Neural progenitor cell (in vitro differentiated cells): Measurements from ENCODE around the gene PEX10.

Experiments
- CTCF ChIP-seq: fragments of 200-600 bp; sonication (generic); IDR thresholded peaks from 2 replicates; pipeline ENCODE4 v1.5.1; 2017; ENCODE audit warnings: antibody characterized with exemption, mild to moderate bottlenecking
- EZH2 ChIP-seq: fragments of 200-600 bp; sonication (generic); IDR thresholded peaks from 2 replicates; pipeline ENCODE4 v1.6.1; 2017; ENCODE audit warnings: antibody characterized with exemption, mild to moderate bottlenecking, moderate library complexity
- EZH2phosphoT487 ChIP-seq: fragments of 200-600 bp; sonication (generic); IDR thresholded peaks from 2 replicates; pipeline ENCODE4 v1.6.1; 2017; ENCODE audit warnings: antibody characterized with exemption

DNA sequence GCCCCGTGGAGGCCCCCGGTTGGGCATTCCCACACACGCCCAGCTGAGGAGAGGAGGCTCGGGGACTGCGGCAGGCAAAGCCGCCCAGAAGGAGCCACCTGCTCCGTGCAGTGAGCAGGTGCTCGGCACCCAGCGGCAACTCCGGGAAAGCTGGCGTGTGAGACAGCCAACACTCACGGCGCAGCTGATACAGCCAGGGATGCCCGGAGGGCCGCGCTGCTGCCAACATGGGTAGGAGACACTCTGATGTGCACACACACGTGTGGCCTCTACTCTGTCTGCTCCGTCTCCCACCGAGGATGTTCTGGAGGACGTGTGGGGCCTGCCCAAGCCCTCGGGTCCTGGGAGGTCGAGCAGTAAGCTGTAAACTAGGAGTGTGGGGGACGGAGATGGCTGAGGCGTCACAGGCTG lies 33.9 kb downstream of the PEX10 start:
- TF ChIP-seq CTCF: no peak
- no peak for TF ChIP-seq EZH2
- no peak for TF ChIP-seq EZH2phosphoT487
